Fibroblast of villous mesenchyme (primary cell): ENCODE results near the gene RAD51B. TPM values are rescaled to one million over a fixed set of nuclear protein-coding genes. Genes with fewer than 3 reads are reported as not detected.

ENCODE experiments used
- DNase-seq: peaks from one replicate; pipeline ENCODE4 v3.0.0-alpha.2; 2010; ENCODE audit warnings: low read depth
- H3K4me3 ChIP-seq: 2 replicates; pipeline ENCODE4 v1.5.1; 2011; ENCODE audit warnings: low read depth, mild to moderate bottlenecking, low read length
- CTCF ChIP-seq: IDR thresholded peaks from 2 replicates; pipeline ENCODE4 v1.5.1; 2012; ENCODE audit warnings: low read depth, mild to moderate bottlenecking, low read length; ENCODE audit not compliant: insufficient read depth
- total RNA-seq: library from RNA; depleted of rRNA; stranded (reverse); fragments of >200 nt; gene quantifications from 2 replicates; pipeline ENCODE4 v1.2.3, GENCODE V29; 2012

The RAD51B gene
- total RNA-seq, 1 donor: 22.0 TPM

- H3K4me3 ChIP-seq: no peak overlapping the region
- TF ChIP-seq CTCF: no peak
- no peak for DNase-seq
Observed at GRCh38 chr14:67833403-67833802, 13.8 kb downstream of the RAD51B start.

GRCh38 chr14:67835596-67835995 lies 16.0 kb downstream of the RAD51B start:
- H3K4me3 ChIP-seq: no peak overlapping the region
- no peak for TF ChIP-seq CTCF
- DNase-seq: no peak

GRCh38 chr14:67837011-67837624 lies 17.5 kb downstream of the RAD51B start:
- no peak overlapping the region for H3K4me3 ChIP-seq
- peak; percentile 90 for DNase-seq
- peak; percentile 65 for TF ChIP-seq CTCF

GRCh38 chr14:67846029-67846610 lies 26.5 kb downstream of the RAD51B start:
- TF ChIP-seq CTCF: no peak
- DNase-seq: no peak

GRCh38 chr14:67850066-67850830 lies 30.7 kb downstream of the RAD51B start:
- H3K4me3 ChIP-seq: no peak overlapping the region
- DNase-seq: no peak
- TF ChIP-seq CTCF: no peak

More at GRCh38 chr14:67846029-67846610, 26.5 kb downstream of the RAD51B start:
- H3K4me3 ChIP-seq: no peak overlapping the region

- DNase-seq: no peak
- TF ChIP-seq CTCF: no peak
- H3K4me3 ChIP-seq: no peak overlapping the region
Observed at GRCh38 chr14:67851785-67852410, 32.3 kb downstream of the RAD51B start.
